Glomerular endothelial cell (primary cell): ENCODE data around the gene C14orf39. TPM values are rescaled to one million over a fixed set of nuclear protein-coding genes. Genes with fewer than 3 reads are reported as not detected.
"Not testable (repeated sequence)": the region's sequence is repeated elsewhere in the genome, so short reads cannot be mapped to it uniquely, and the experiment has no call there.

Experiments
- DNase-seq: peaks from one replicate; pipeline ENCODE4 v3.0.0-alpha.2; 2011; ENCODE audit warnings: low read depth, low spot score; ENCODE audit errors: extremely low read depth
- total RNA-seq: library from RNA; depleted of rRNA; stranded (reverse); fragments of >200 nt; gene quantifications from 2 replicates; pipeline ENCODE4 v1.2.3, GENCODE V29; 2015

The C14orf39 gene
- total RNA-seq, 1 donor from 2014 or later: not detected

- DNase-seq: no peak
These were observed 10.1 kb upstream of the C14orf39 start for GRCh38 chr14:60495946-60496345.

GRCh38 chr14:60490270-60490669, 4.4 kb upstream of the C14orf39 start:
- no peak for DNase-seq

GRCh38 chr14:60488175-60488574, 2.3 kb upstream of the C14orf39 start:
- no peak for DNase-seq

- no peak for DNase-seq
These were observed 1.3 kb upstream of the C14orf39 start for GRCh38 chr14:60487211-60487610.

DNA sequence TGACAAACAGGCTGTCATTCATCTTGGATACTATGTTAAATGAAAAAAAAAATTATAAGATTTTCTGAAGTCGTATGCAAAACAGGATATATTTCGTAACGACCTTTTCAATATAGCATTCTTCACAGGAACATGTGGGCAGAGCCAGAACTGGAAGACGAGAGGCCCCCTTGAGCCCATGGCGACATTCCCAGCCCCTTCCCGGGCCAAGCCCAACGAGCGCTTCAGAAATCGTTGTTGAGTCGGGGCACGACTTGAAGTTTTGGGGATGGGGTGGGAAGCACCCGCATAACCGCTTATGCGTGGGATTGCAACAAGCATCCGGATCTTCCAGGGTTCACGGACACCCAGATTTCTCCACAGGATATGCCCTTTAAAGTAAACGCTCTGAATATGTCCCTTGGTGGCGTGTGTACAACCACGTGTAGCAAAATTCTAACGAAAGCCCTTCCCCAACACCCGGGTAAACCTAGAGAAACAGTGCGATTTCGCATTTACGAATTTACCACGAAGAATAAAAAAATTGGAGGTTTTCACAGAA, 736 bp downstream of the C14orf39 start:
- no peak for DNase-seq

GRCh38 chr14:60482743-60483142, 3.1 kb downstream of the C14orf39 start:
- no peak for DNase-seq

GRCh38 chr14:60480248-60480647, 5.6 kb downstream of the C14orf39 start:
- DNase-seq: not testable (repeated sequence)

GRCh38 chr14:60455875-60456274, 30.0 kb downstream of the C14orf39 start:
- DNase-seq: no peak

- no peak for DNase-seq
These were observed 55.6 kb downstream of the C14orf39 start for GRCh38 chr14:60430276-60430675.

DNA sequence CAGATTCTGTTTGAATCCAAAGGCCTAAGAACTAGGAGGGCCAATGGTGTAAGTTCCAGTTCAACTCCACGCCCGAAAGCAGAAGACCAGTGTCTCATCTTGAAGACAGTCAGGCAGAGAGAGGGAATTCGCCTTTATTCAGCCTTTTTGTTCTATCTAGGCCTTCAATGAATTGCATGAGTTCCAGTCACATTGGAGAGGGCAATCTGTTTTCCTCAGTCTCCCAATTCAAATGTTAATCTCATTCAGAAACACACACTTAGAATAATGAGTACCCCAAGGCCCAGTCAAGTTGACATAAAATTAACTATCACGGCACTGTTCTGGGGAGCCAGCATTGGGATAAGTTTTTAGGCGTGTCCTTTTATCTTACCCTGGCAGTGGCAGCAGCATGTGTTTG, 65.8 kb downstream of the C14orf39 start:
- DNase-seq: no peak

GRCh38 chr14:60397550-60397949, 88.3 kb downstream of the C14orf39 start:
- not testable (repeated sequence) for DNase-seq

DNA sequence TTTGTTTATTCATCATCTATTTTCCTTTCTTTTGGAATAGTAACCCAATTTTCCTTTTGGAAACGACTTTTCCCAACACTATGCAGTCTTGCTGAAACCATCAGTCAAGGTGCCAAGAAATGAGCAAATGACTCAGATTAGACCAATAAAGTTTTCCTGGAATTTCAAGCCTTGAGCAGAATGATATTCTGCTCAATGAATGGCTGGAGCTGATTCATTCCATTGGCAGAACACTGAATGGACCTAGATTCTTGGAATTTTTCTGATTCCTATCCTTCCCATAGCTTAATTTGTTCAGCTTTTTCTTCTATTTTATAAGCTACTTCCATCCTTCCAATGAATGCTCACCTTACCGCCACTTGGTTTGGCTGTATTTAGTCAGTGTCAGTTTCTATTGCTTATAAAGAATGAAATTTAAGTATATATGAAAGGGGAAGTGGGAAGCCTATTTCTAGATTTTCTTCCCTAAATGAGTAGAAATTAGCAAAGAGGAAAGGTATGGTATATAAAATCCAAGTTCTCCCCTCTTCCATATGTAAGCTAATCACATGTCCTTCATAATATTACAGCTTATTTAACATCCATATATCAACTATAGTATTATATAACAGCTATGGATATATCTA, 89.0 kb downstream of the C14orf39 start:
- no peak for DNase-seq

Other genes with a start within 250 kb of the C14orf39 start
- 20.6 and 22.8 TPM in 2 replicates for gene PPM1A, start 236.8 kb downstream of the C14orf39 start, total RNA-seq
- gene SIX6, start 23.1 kb upstream of the C14orf39 start, total RNA-seq: not detected in 2 replicates
- 7.5 and 8.9 TPM in 2 replicates for gene SIX1, start 163.4 kb upstream of the C14orf39 start, total RNA-seq
- gene SIX4, start 238.3 kb upstream of the C14orf39 start, total RNA-seq: 4.8 and 6.4 TPM in 2 replicates
- 35.8 and 36.7 TPM in 2 replicates for gene MNAT1, start 248.7 kb upstream of the C14orf39 start, total RNA-seq